ENCODE measurements around the gene RALGDS. TPM values are rescaled to one million over a fixed set of nuclear protein-coding genes. Genes with fewer than 3 reads are reported as not detected.
"Not testable (repeated sequence)": the region's sequence is repeated elsewhere in the genome, so short reads cannot be mapped to it uniquely, and the experiment has no call there.

The RALGDS gene
- total and polyA plus RNA-seq, 12 donors = 15.6 to 45.1 (median 28.1) TPM

DNA sequence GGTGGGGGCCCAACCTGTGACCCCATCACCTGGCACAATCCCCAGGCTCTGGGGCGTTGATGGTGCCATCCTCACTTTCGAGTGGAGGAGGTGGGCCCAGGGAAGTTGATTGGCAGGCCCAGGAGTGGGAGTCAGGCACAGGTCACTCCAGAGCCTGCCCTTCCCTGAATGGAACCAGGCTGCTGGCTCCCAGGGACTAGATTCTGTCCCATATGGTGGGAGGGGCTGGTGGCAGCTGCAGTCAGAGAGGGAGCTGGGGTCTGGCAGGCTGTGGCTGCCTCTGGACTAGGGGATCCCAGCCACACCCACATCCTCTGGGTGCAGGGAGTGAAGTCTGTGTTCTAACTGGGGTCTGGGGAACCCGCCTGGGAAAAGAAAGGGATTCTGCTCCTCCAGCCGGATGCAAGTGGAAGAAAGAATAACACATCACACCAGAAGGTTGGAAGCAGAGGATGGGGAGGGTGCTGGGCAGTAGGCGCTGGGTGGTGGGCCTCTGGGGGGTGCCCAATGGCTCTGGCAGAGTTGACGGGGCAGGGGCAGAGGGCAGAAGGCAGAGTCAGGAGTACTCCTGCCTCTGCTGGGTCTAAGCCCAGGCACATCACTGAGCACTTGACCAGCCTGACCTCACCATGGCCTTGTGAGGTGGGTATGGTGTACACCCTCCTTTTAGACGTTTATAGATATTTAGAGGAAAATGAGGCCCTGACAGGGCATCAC lies 33.5 kb downstream of the RALGDS start:
- DNase-seq = no peak
- Histone ChIP-seq H3K4me1 (peaks cover 0 to 15% (median 0%) of the 10 kb centered on the region in 9 donors), H3K9me3 (no peaks in the 10 kb centered on the region), H3K27ac (no peak overlapping the region), H3K4me3 (no peak overlapping the region), H3K36me3 (no peaks in the 10 kb centered on the region), H3K27me3 (no peaks in the 10 kb centered on the region)
- TF ChIP-seq, protein P1, sequence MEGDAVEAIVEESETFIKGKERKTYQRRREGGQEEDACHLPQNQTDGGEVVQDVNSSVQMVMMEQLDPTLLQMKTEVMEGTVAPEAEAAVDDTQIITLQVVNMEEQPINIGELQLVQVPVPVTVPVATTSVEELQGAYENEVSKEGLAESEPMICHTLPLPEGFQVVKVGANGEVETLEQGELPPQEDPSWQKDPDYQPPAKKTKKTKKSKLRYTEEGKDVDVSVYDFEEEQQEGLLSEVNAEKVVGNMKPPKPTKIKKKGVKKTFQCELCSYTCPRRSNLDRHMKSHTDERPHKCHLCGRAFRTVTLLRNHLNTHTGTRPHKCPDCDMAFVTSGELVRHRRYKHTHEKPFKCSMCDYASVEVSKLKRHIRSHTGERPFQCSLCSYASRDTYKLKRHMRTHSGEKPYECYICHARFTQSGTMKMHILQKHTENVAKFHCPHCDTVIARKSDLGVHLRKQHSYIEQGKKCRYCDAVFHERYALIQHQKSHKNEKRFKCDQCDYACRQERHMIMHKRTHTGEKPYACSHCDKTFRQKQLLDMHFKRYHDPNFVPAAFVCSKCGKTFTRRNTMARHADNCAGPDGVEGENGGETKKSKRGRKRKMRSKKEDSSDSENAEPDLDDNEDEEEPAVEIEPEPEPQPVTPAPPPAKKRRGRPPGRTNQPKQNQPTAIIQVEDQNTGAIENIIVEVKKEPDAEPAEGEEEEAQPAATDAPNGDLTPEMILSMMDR (IDR thresholded peaks at IDR 0.05) = no peak
- intact Hi-C loops (cut with DNase I) = no loop called here
- ATAC-seq = no peak
- 71 to 79% methylated on average over 7 of the region's 7 CpGs for WGBS, 2 donors

DNA sequence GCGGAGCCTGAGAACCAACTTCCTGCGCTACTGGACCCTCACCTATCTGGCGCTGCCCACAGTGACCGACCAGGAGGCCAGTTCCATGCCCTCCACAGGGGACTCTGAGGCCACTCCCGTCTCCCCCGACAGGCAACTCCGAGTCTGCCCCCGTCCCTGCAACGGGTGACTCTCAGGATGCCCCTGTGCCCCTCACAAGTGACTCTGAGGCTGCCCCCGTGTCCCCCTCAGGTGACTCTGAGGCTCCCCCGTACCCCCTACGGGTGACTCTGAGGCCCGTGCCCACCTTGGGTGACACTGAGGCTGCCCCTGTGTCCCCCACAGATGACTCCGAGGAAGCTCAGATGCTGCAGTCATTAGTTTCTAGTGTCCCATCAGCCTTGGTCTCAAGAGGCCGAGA lies 34.1 kb downstream of the RALGDS start:
- H3K36me3 ChIP-seq = no peaks in the 10 kb centered on the region
- no peak overlapping the region for H3K4me3 ChIP-seq
- intact Hi-C loops (cut with DNase I) = no loop called here
- ATAC-seq (no peak), DNase-seq (no peak)
- no peaks in the 10 kb centered on the region for H3K9me3 ChIP-seq
- 78 to 88% methylated on average over 14 to 15 of the region's 15 CpGs for WGBS, 2 donors
- no peak overlapping the region for H3K27ac ChIP-seq
- peaks cover 0 to 15% (median 0%) of the 10 kb centered on the region in 9 donors for H3K4me1 ChIP-seq
- TF ChIP-seq, protein P1 (IDR thresholded peaks at IDR 0.05) = no peak
- no peaks in the 10 kb centered on the region for H3K27me3 ChIP-seq

DNA sequence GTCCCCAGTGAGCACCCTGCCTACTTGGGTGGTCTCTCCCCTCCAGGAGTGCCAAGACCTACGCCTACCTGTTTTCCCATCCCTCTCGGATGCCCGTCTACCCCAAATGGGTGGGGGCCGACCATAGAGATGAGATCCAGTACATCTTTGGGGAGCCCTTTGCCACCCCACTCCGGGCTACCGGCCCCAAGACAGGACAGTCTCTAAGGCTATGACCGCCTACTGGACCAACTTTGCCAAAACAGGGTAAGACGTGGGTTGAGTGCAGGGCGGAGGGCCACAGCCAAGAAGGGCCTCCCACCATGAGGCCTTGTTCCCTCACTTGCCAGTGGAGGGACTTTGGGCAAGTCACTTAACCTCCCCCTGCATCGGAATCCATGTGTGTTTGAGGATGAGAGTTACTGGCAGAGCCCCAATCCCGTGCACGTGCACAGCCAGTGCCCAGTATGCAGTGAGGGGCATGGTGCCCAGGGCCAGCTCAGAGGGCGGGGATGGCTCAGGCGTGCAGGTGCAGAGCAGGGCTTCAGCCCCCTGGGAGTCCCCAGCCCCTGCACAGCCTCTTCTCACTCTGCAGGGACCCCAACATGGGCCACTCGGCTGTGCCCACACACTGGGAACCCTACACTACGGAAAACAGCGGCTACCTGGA lies 34.7 kb downstream of the RALGDS start:
- WGBS, 2 donors = 89 to 90% methylated on average over 16 to 17 of the region's 17 CpGs
- H3K4me3 ChIP-seq; DNase-seq; H3K9me3 ChIP-seq; H3K27ac ChIP-seq; intact Hi-C loops (cut with DNase I); H3K27me3 ChIP-seq; H3K36me3 ChIP-seq; ATAC-seq: not testable (repeated sequence)
- peaks cover 0 to 15% (median 0%) of the 10 kb centered on the region in 9 donors for H3K4me1 ChIP-seq

DNA sequence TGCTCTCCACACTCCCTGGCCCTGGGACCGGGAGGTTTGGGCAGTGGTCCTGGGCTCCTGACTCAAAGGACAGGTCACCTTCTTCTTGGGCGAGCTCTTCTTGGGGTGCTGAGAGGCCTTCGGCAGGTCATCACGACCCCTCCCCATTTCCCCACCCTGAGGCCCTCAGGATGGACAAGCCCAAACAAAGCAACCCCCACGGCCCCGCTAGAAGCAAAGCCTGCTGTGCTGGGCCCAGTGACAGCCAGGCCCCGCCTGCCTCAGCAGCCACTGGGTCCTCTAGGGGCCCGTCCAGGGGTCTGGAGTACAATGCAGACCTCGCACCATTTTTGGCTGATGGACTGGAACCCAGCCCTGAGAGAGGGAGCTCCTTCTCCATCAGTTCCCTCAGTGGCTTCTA lies 37.4 kb downstream of the RALGDS start:
- ATAC-seq; intact Hi-C loops (cut with DNase I); H3K27ac ChIP-seq; DNase-seq; H3K27me3 ChIP-seq; H3K4me3 ChIP-seq; H3K9me3 ChIP-seq; H3K36me3 ChIP-seq; H3K4me1 ChIP-seq: not testable (repeated sequence)
- 76 to 86% methylated on average over 7 to 9 of the region's 9 CpGs for WGBS, 2 donors

DNA sequence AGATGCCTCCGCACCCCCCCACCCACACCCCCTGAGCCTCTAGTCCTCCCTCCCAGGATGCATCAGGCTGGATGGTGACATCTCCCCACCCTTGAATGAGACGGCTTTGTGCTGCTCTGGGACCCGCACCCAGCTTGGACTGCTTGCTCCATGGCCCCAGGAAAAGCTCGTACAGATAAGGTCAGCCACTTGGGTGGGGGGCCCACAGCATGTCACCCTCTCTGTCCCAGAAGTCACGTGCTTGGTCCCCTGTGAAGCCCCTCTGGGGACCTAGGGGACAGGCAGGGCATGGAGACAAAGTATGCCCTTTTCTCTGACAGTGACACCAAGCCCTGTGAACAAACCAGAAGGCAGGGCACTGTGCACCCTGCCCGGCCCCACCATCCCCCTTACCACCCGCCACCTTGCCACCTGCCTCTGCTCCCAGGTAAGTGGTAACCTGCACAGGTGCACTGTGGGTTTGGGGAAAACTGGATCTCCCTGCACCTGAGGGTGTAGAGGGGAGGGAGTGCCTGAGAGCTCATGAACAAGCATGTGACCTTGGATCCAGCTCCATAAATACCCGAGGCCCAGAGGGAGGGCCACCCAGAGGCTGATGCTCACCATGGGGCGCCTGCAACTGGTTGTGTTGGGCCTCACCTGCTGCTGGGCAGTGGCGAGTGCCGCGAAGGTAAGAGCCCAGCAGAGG lies 38.9 kb downstream of the RALGDS start:
- H3K27ac ChIP-seq; intact Hi-C loops (cut with DNase I); H3K4me1 ChIP-seq; H3K9me3 ChIP-seq; ATAC-seq; DNase-seq; H3K27me3 ChIP-seq; H3K4me3 ChIP-seq; H3K36me3 ChIP-seq: not testable (repeated sequence)
- WGBS, 2 donors = 79 to 83% methylated on average over 5 to 7 of the region's 12 CpGs

DNA sequence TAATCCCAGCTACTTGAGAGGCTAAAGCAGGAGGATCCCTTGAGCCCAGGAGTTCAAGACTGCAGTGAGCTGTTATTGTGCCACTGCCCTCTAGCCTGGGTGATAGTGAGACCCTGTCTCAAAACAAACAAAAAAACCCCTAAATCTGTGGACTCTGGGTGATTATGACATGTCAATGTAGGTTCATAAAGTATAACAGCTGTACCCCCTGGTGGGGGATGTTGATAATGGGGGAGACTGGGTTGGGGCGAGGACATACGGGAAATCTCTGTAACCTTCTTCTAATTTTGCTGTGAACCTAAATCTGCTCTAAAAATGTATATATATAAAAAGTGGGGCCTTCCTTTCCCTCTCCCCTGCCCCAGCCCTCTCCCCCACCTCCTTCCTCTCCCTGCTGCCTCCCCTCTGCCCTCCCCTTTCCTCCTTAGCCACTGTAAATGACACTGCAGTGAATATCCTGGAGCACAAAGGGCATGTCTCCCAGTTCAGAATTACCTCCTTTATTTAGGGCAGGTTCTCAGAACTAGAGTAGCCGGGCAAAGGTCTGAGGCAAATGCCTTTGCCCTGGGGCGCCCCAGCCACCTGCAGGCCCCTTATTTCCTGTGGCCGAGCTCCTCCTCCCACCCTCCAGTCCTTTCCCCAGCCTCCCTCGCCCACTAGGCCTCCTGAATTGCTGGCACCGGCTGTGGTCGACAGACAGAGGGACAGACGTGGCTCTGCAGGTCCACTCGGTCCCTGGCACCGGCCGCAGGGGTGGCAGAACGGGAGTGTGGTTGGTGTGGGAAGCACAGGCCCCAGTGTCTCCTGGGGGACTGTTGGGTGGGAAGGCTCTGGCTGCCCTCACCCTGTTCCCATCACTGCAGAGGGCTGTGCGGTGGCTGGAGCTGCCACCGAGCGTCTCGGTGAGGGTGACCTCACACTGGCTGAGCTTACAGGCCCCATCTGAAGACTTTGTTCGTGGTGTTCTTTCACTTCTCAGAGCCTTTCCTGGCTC lies 40.0 kb downstream of the RALGDS start:
- DNase-seq; intact Hi-C loops (cut with DNase I); H3K9me3 ChIP-seq; H3K27ac ChIP-seq; H3K36me3 ChIP-seq; H3K4me3 ChIP-seq; H3K4me1 ChIP-seq; H3K27me3 ChIP-seq: not testable (repeated sequence)
- ATAC-seq = peak in 7 of 8 donors; percentile 24 to 59 (median 35)
- WGBS, 2 donors = 83 to 92% methylated on average over 10 of the region's 18 CpGs
